DMS 273 (cell line): ENCODE data around the gene DEGS2.

Experiments
- DNase-seq: peaks from one replicate; lab custom pipeline; 2025; ENCODE audit not compliant: unreplicated experiment; lab: John Stamatoyannopoulos, UW

DEGS2 gene

GRCh38 chr14:100134586-100134985, 24.9 kb downstream of the DEGS2 start:
- no peak for DNase-seq

- DNase-seq = no peak
Observed at GRCh38 chr14:100132903-100133510, 26.4 kb downstream of the DEGS2 start.

GRCh38 chr14:100132161-100132902, 27.1 kb downstream of the DEGS2 start:
- DNase-seq = no peak

GRCh38 chr14:100131181-100131580, 28.3 kb downstream of the DEGS2 start:
- DNase-seq = no peak

- no peak for DNase-seq
Observed at GRCh38 chr14:100130521-100130920, 28.9 kb downstream of the DEGS2 start.

- no peak for DNase-seq
Observed at GRCh38 chr14:100129161-100129589, 30.3 kb downstream of the DEGS2 start.

- no peak for DNase-seq
Observed at GRCh38 chr14:100128688-100129087, 30.8 kb downstream of the DEGS2 start.

- DNase-seq = no peak
Observed at GRCh38 chr14:100127853-100128455, 31.5 kb downstream of the DEGS2 start.

GRCh38 chr14:100126401-100126800, 33.0 kb downstream of the DEGS2 start:
- DNase-seq = no peak

GRCh38 chr14:100124551-100125088, 34.8 kb downstream of the DEGS2 start:
- no peak for DNase-seq

- no peak for DNase-seq
Observed at GRCh38 chr14:100123618-100124017, 35.8 kb downstream of the DEGS2 start.

GRCh38 chr14:100122481-100123223, 36.8 kb downstream of the DEGS2 start:
- DNase-seq = no peak

GRCh38 chr14:100121643-100122480, 37.6 kb downstream of the DEGS2 start:
- no peak for DNase-seq

- DNase-seq = no peak
Observed at GRCh38 chr14:100120522-100121269, 38.7 kb downstream of the DEGS2 start.

- DNase-seq = no peak
Observed at GRCh38 chr14:100119251-100119650, 40.2 kb downstream of the DEGS2 start.

GRCh38 chr14:100118396-100119011, 40.9 kb downstream of the DEGS2 start:
- DNase-seq = no peak

GRCh38 chr14:100117633-100118395, 41.6 kb downstream of the DEGS2 start:
- DNase-seq = no peak

- no peak for DNase-seq
Observed at GRCh38 chr14:100117026-100117425, 42.4 kb downstream of the DEGS2 start.

GRCh38 chr14:100116134-100116533, 43.3 kb downstream of the DEGS2 start:
- peak; percentile 13 for DNase-seq
